SK-N-MC (cell line): Measurements from ENCODE around the gene NLRX1.

Experiments
- EZH2 ChIP-seq: fragments of 200-600 bp; sonication (generic); IDR thresholded peaks from one replicate; pipeline ENCODE4 v1.6.1; 2017; ENCODE audit warnings: antibody characterized with exemption
- FOXP2 ChIP-seq: optimal IDR thresholded peaks from 2 replicates; pipeline ENCODE3; 2011; ENCODE audit warnings: mild to moderate bottlenecking, moderate library complexity; ENCODE audit not compliant: insufficient read depth; ENCODE audit errors: extremely low read length, control extremely low read depth
- POLR2AphosphoS5 ChIP-seq: IDR thresholded peaks from 2 replicates; pipeline ENCODE4 v1.6.1; 2012; ENCODE audit warnings: mild to moderate bottlenecking, low read depth, low read length, borderline replicate concordance

- TF ChIP-seq EZH2 (no peak), POLR2AphosphoS5 (no peak), FOXP2 (no peak)
Measured at GRCh38 chr11:119178166-119178680, 9.7 kb downstream of the NLRX1 start.
